Esophagus squamous epithelium (tissue), 5 donors: ENCODE results near the gene IL16. TPM values are rescaled to one million over a fixed set of nuclear protein-coding genes. Genes with fewer than 3 reads are reported as not detected.
A peak's percentile ranks its signal among the peaks of the same experiment; 100 is the strongest.

Source experiments
- DNase-seq: peaks from one replicate; lab custom pipeline; 2025; lab: John Stamatoyannopoulos, UW
- H3K27ac ChIP-seq, 4 donors: fragments of 200-600 bp; sonication (generic); one replicate each; pipeline ENCODE4 v1.5.1; 2016 to 2019; ENCODE audit warnings: mild to moderate bottlenecking in 1 of 4
- H3K27me3 ChIP-seq, 4 donors: fragments of 200-600 bp; sonication (generic); 1 replicate in 3 of 4; 2 replicates in 1 of 4; pipeline versions ENCODE4 v1.5.1 to v1.6.0; 2017 to 2021; ENCODE audit warnings: antibody characterized with exemption in 1 of 4
- H3K36me3 ChIP-seq, 3 donors: fragments of 200-600 bp; sonication (generic); one replicate each; pipeline ENCODE4 v1.5.1; 2016 to 2019
- H3K4me1 ChIP-seq, 3 donors: fragments of 200-600 bp; sonication (generic); one replicate each; pipeline ENCODE4 v1.5.1; 2017 to 2019
- H3K4me3 ChIP-seq, 4 donors: fragments of 200-600 bp; sonication (generic); 1 replicate in 3 of 4; 2 replicates in 1 of 4; pipeline ENCODE4 v1.5.1; 2016 to 2019; ENCODE audit warnings: mild to moderate bottlenecking in 2 of 4, moderate library complexity in 1 of 4
- H3K9me3 ChIP-seq, 3 donors: fragments of 200-600 bp; sonication (generic); one replicate each; pipeline ENCODE4 v1.5.1; 2016 to 2019
- CTCF ChIP-seq, 6 experiments: fragments of 450-650 bp in 4 of 6; fragments of 200-600 bp in 2 of 6; sonication (generic) in 2 of 6; IDR thresholded peaks; one replicate each; pipeline ENCODE4 v1.5.1; 2016 to 2019; ENCODE audit warnings: antibody characterized with exemption in 6 of 6, mild to moderate bottlenecking in 4 of 6, moderate library complexity in 4 of 6
- POLR2A ChIP-seq, 4 donors: fragments of 450-650 bp; IDR thresholded peaks; one replicate each; pipeline ENCODE4 v1.6.1; 2017; ENCODE audit warnings: antibody characterized with exemption in 4 of 4, mild to moderate bottlenecking in 4 of 4, moderate library complexity in 3 of 4
- WGBS, 2 donors: methylation state at CpG; one replicate each; pipeline ENCODE4 v1.1.5; 2018; 5-methylcytosine and 5-hydroxymethylcytosine counted together
- intact Hi-C: fragments of 100-400 bp; cut with DNase I; formaldehyde crosslinking; loops from one replicate; pipeline ENCODE4 v1.15.0; 2022
- total RNA-seq, 4 donors: library from RNA; depleted of rRNA; stranded (reverse); fragments of >200 nt; gene quantifications; one replicate each; pipeline ENCODE4 v1.1.0, GENCODE V29; 2016
- donor health status: DM: yes; HTN: yes; CAD: no.

IL16 gene
- total RNA-seq, 4 donors from 2014 or later: 2.3 to 20.0 (median 4.6) TPM

GRCh38 chr15:81288040-81288439, 91.4 kb downstream of the IL16 start:
- WGBS, 2 donors: 87 to 100% methylated on average over 3 of the region's 3 CpGs
- Histone ChIP-seq H3K27ac (no peak overlapping the region), H3K9me3 (no peaks in the 10 kb centered on the region), H3K4me1 (peaks cover 0 to 12% (median 0%) of the 10 kb centered on the region in 3 donors), H3K36me3 (peaks cover 0 to 18% (median 0%) of the 10 kb centered on the region in 3 donors), H3K27me3 (no peaks in the 10 kb centered on the region), H3K4me3 (no peak overlapping the region)
- intact Hi-C loops: no loop called here
- no peak for DNase-seq
- no peak for TF ChIP-seq POLR2A (IDR thresholded peaks at IDR 0.05)
- TF ChIP-seq CTCF (IDR thresholded peaks at IDR 0.05): no peak

DNA sequence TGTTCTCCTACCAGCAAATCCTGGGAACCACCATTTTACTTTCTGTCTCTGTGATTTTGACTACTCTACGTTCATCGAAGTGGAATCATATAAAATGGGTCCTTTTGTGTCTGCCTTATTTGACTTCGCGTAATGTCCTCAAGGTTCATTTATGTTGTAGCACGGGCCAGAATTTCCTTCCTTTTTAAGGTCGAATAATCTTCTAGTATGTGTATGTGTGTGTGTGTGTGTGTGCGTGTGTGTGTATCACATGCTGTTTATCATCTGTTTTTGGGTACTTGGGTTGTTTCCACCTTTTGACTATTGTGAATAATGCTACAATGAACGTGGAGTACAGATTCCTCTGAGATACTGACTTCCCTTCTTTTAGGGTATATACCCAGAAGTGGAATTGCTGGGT, 91.9 kb downstream of the IL16 start:
- intact Hi-C loops: no loop called here
- H3K4me1 ChIP-seq: peaks cover 0 to 14% (median 0%) of the 10 kb centered on the region in 3 donors
- H3K9me3 ChIP-seq: no peaks in the 10 kb centered on the region
- H3K4me3 ChIP-seq: no peak overlapping the region
- peaks cover 0 to 18% (median 0%) of the 10 kb centered on the region in 3 donors for H3K36me3 ChIP-seq
- TF ChIP-seq CTCF (IDR thresholded peaks at IDR 0.05): no peak
- no peak for TF ChIP-seq POLR2A (IDR thresholded peaks at IDR 0.05)
- no peak for DNase-seq
- no peaks in the 10 kb centered on the region for H3K27me3 ChIP-seq
- H3K27ac ChIP-seq: no peak overlapping the region
- WGBS, 2 donors: 80 to 88% methylated on average over 8 of the region's 8 CpGs

DNA sequence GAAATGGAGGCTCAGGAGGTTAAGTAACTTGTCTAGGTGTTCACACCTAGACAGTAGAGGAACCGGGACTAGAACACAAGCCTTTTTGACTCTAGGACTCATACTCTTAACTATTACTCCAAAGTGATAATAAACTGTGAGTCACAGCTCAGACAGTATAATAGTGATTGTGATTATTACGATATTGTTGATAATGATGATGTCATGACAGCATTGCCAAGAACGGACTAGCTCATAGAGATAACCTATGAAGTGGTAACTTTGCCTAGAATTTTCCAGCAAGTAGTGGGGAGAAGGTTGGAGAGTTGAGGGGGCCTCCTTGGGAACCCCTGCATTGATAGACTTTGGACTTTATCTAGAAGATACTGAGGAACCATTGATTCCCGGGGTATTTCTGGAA, 93.2 kb downstream of the IL16 start:
- Histone ChIP-seq H3K4me1 (peaks cover 0 to 22% (median 1%) of the 10 kb centered on the region in 3 donors), H3K36me3 (peaks cover 0 to 18% (median 0%) of the 10 kb centered on the region in 3 donors), H3K27me3 (no peaks in the 10 kb centered on the region), H3K9me3 (no peaks in the 10 kb centered on the region), H3K27ac (no peak overlapping the region), H3K4me3 (no peak overlapping the region)
- no peak for TF ChIP-seq CTCF (IDR thresholded peaks at IDR 0.05)
- TF ChIP-seq POLR2A (IDR thresholded peaks at IDR 0.05): no peak
- WGBS, 2 donors: 82 to 89% methylated on average over 4 of the region's 4 CpGs
- no peak for DNase-seq
- intact Hi-C loops: no loop called here

- Histone ChIP-seq H3K4me3 (peak overlapping the region in 1 of 4 donors; percentile 10), H3K27ac (peak overlapping the region in 2 of 4 donors; percentile 21 to 81), H3K36me3 (peaks cover 0 to 13% (median 0%) of the 10 kb centered on the region in 3 donors), H3K9me3 (no peaks in the 10 kb centered on the region), H3K27me3 (no peaks in the 10 kb centered on the region), H3K4me1 (peaks cover 0 to 37% (median 15%) of the 10 kb centered on the region in 3 donors)
- WGBS, 2 donors: 73 to 79% methylated on average over 2 to 5 of the region's 5 CpGs
- no peak for TF ChIP-seq POLR2A (IDR thresholded peaks at IDR 0.05)
- TF ChIP-seq CTCF (IDR thresholded peaks at IDR 0.05): no peak
- intact Hi-C loops: no loop called here
- no peak for DNase-seq
Measured at GRCh38 chr15:81291916-81292522, 95.3 kb downstream of the IL16 start.

DNA sequence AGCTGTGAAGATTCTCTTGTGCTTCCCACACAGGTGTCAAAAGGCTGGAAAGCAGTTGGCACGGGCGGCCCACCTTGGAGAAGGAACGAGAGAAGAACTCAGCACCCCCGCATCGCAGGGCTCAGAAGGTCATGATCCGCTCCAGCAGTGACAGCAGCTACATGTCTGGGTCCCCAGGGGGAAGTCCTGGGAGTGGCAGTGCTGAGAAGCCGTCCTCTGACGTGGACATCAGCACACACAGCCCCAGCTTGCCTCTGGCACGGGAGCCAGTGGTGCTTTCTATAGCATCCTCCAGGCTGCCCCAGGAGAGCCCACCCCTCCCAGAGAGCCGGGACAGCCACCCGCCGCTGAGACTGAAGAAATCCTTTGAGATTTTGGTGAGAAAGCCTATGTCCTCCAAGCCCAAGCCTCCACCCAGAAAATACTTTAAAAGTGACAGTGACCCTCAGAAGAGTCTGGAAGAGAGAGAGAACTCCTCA, 95.9 kb downstream of the IL16 start:
- TF ChIP-seq POLR2A (IDR thresholded peaks at IDR 0.05) (peak in 1 of 4 donors; percentile 55), CTCF (IDR thresholded peaks at IDR 0.05) (no peak)
- Histone ChIP-seq H3K4me1 (peaks cover 0 to 42% (median 20%) of the 10 kb centered on the region in 3 donors), H3K4me3 (peak overlapping the region in 1 of 4 donors; percentile 32), H3K27me3 (no peaks in the 10 kb centered on the region), H3K36me3 (peaks cover 0 to 11% (median 0%) of the 10 kb centered on the region in 3 donors), H3K9me3 (no peaks in the 10 kb centered on the region), H3K27ac (peak overlapping the region in 3 of 4 donors; percentile 41 to 81 (median 80))
- no peak for DNase-seq
- intact Hi-C loops: no loop called here
- WGBS, 2 donors: 76 to 100% methylated on average over 1 to 8 of the region's 12 CpGs
